Suprapubic skin (tissue), 3 donors: ENCODE results near the gene SRBD1.

Experiments
- POLR2A ChIP-seq, 2 donors: fragments of 450-650 bp; IDR thresholded peaks; one replicate each; pipeline ENCODE4 v1.6.1; 2017; ENCODE audit warnings: antibody characterized with exemption in 2 of 2, mild to moderate bottlenecking in 2 of 2, moderate library complexity in 2 of 2
- TF ChIP-seq, protein P1 (sequence below), 2 donors: fragments of 200-600 bp in 1 of 2; fragments of 450-650 bp in 1 of 2; sonication (generic) in 1 of 2; IDR thresholded peaks; one replicate each; pipeline ENCODE4 v1.5.1; 2016 to 2019; ENCODE audit warnings: antibody characterized with exemption in 2 of 2, mild to moderate bottlenecking in 1 of 2, moderate library complexity in 1 of 2

DNA sequence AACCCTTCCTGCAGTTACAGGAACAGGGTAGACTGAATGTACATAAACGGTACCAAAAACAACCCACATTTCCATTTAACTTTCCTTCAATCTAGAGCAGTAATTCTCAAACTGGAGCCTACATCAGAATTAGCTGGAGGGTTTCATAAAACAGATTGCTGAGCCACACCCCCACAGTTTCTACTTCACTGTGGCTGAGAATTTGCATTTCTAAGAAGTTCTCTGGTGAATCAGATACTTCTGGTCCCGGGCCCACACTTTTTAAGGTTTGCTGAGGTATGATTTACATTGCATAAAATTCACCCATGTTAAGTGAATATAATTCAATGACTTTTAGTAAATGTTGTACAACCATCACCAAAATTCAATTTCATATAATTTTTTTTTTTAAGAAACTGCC lies 113.7 kb downstream of the SRBD1 start:
- TF ChIP-seq, protein P1, sequence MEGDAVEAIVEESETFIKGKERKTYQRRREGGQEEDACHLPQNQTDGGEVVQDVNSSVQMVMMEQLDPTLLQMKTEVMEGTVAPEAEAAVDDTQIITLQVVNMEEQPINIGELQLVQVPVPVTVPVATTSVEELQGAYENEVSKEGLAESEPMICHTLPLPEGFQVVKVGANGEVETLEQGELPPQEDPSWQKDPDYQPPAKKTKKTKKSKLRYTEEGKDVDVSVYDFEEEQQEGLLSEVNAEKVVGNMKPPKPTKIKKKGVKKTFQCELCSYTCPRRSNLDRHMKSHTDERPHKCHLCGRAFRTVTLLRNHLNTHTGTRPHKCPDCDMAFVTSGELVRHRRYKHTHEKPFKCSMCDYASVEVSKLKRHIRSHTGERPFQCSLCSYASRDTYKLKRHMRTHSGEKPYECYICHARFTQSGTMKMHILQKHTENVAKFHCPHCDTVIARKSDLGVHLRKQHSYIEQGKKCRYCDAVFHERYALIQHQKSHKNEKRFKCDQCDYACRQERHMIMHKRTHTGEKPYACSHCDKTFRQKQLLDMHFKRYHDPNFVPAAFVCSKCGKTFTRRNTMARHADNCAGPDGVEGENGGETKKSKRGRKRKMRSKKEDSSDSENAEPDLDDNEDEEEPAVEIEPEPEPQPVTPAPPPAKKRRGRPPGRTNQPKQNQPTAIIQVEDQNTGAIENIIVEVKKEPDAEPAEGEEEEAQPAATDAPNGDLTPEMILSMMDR (IDR thresholded peaks at IDR 0.05), result no peak
- no peak for TF ChIP-seq POLR2A (IDR thresholded peaks at IDR 0.05)
